ENCODE measurements around the gene TFF2.
A peak's percentile ranks its signal among the peaks of the same experiment; 100 is the strongest.

Gene TFF2

GRCh38 chr21:42387843-42388340, 37.1 kb upstream of the TFF2 start:
- DNase-seq: no peak
- Mint-ChIP-seq H3K27me3 (no peaks in the 10 kb centered on the region), H3K4me1 (peaks cover 73% of the 10 kb centered on the region), H3K4me3 (no peak overlapping the region), H3K9me3 (peaks cover 0 to under 1% of the 10 kb centered on the region in 2 donors), H3K27ac (no peak overlapping the region)
- no peak for ATAC-seq

- Mint-ChIP-seq H3K4me3 (no peak overlapping the region), H3K27me3 (no peaks in the 10 kb centered on the region), H3K27ac (peak overlapping the region; percentile 50 to 59), H3K9me3 (peaks cover 6 to 7% of the 10 kb centered on the region in 2 donors), H3K4me1 (peaks cover 66% of the 10 kb centered on the region)
- ATAC-seq (no peak), DNase-seq (no peak)
These were observed 36.4 kb upstream of the TFF2 start for GRCh38 chr21:42387164-42387563.

- Mint-ChIP-seq H3K9me3 (peaks cover 14 to 16% of the 10 kb centered on the region in 2 donors), H3K27me3 (no peaks in the 10 kb centered on the region), H3K4me1 (peaks cover 55% of the 10 kb centered on the region), H3K27ac (no peak overlapping the region), H3K4me3 (no peak overlapping the region)
- no peak for DNase-seq
- no peak for ATAC-seq
These were observed 35.3 kb upstream of the TFF2 start for GRCh38 chr21:42386034-42386591.

GRCh38 chr21:42385619-42386018, 34.8 kb upstream of the TFF2 start:
- no peak for ATAC-seq
- Mint-ChIP-seq H3K27ac (no peak overlapping the region), H3K27me3 (no peaks in the 10 kb centered on the region), H3K4me1 (peaks cover 50% of the 10 kb centered on the region), H3K9me3 (peaks cover 14 to 16% of the 10 kb centered on the region in 2 donors), H3K4me3 (no peak overlapping the region)
- DNase-seq: no peak

GRCh38 chr21:42384989-42385388, 34.2 kb upstream of the TFF2 start:
- H3K4me1 Mint-ChIP-seq: peaks cover 44% of the 10 kb centered on the region
- peaks cover 14 to 16% of the 10 kb centered on the region in 2 donors for H3K9me3 Mint-ChIP-seq
- H3K27me3 Mint-ChIP-seq: no peaks in the 10 kb centered on the region
- H3K4me3 Mint-ChIP-seq: no peak overlapping the region
- peak overlapping the region; percentile 22 to 55 for H3K27ac Mint-ChIP-seq
- DNase-seq (no peak), ATAC-seq (no peak)

GRCh38 chr21:42384156-42384945, 33.6 kb upstream of the TFF2 start:
- DNase-seq (no peak), ATAC-seq (no peak)
- Mint-ChIP-seq H3K4me1 (peaks cover 38% of the 10 kb centered on the region), H3K27me3 (no peaks in the 10 kb centered on the region), H3K27ac (peak overlapping the region in 1 of 2 donors; percentile 63), H3K9me3 (peaks cover 14 to 16% of the 10 kb centered on the region in 2 donors), H3K4me3 (no peak overlapping the region)

- Mint-ChIP-seq H3K4me1 (peaks cover 31% of the 10 kb centered on the region), H3K4me3 (no peak overlapping the region), H3K9me3 (peaks cover 14 to 16% of the 10 kb centered on the region in 2 donors), H3K27me3 (no peaks in the 10 kb centered on the region), H3K27ac (no peak overlapping the region)
- no peak for ATAC-seq
- DNase-seq: no peak
These were observed 32.5 kb upstream of the TFF2 start for GRCh38 chr21:42383331-42383730.

GRCh38 chr21:42382915-42383314, 32.1 kb upstream of the TFF2 start:
- Mint-ChIP-seq H3K4me1 (peaks cover 27% of the 10 kb centered on the region), H3K9me3 (peaks cover 14 to 16% of the 10 kb centered on the region in 2 donors), H3K27ac (no peak overlapping the region), H3K4me3 (no peak overlapping the region), H3K27me3 (no peaks in the 10 kb centered on the region)
- ATAC-seq (no peak), DNase-seq (no peak)

GRCh38 chr21:42381347-42381984, 30.7 kb upstream of the TFF2 start:
- H3K4me1 Mint-ChIP-seq: peaks cover 26% of the 10 kb centered on the region
- DNase-seq (peak in 1 of 2 donors; percentile 46), ATAC-seq (peak; percentile 85)

GRCh38 chr21:42379426-42380215, 28.8 kb upstream of the TFF2 start:
- DNase-seq (no peak), ATAC-seq (no peak)
- H3K27ac Mint-ChIP-seq: peak overlapping the region in 1 of 2 donors; percentile 36
- H3K4me1 Mint-ChIP-seq: peaks cover 31% of the 10 kb centered on the region
- H3K27me3 Mint-ChIP-seq: no peaks in the 10 kb centered on the region
- H3K9me3 Mint-ChIP-seq: peaks cover 14 to 16% of the 10 kb centered on the region in 2 donors
- H3K4me3 Mint-ChIP-seq: no peak overlapping the region

More at GRCh38 chr21:42381347-42381984, 30.7 kb upstream of the TFF2 start:
- Mint-ChIP-seq H3K4me3 (no peak overlapping the region), H3K27me3 (no peaks in the 10 kb centered on the region), H3K27ac (peak overlapping the region in 1 of 2 donors; percentile 42), H3K9me3 (peaks cover 14 to 16% of the 10 kb centered on the region in 2 donors)

- Mint-ChIP-seq H3K9me3 (peaks cover 14 to 16% of the 10 kb centered on the region in 2 donors), H3K4me3 (no peak overlapping the region), H3K27ac (no peak overlapping the region), H3K27me3 (no peaks in the 10 kb centered on the region), H3K4me1 (peaks cover 44% of the 10 kb centered on the region)
- DNase-seq (no peak), ATAC-seq (no peak)
These were observed 27.6 kb upstream of the TFF2 start for GRCh38 chr21:42378418-42378817.

- ATAC-seq (no peak), DNase-seq (no peak)
- Mint-ChIP-seq H3K4me1 (peaks cover 48% of the 10 kb centered on the region), H3K27ac (no peak overlapping the region), H3K27me3 (no peaks in the 10 kb centered on the region), H3K4me3 (no peak overlapping the region), H3K9me3 (peaks cover 14 to 16% of the 10 kb centered on the region in 2 donors)
These were observed 27.2 kb upstream of the TFF2 start for GRCh38 chr21:42377951-42378340.

- Mint-ChIP-seq H3K27ac (peak overlapping the region in 1 of 2 donors; percentile 71), H3K4me3 (no peak overlapping the region), H3K27me3 (no peaks in the 10 kb centered on the region), H3K4me1 (peaks cover 52% of the 10 kb centered on the region), H3K9me3 (peaks cover 10% of the 10 kb centered on the region in 2 donors)
- DNase-seq: no peak
- no peak for ATAC-seq
These were observed 26.6 kb upstream of the TFF2 start for GRCh38 chr21:42377211-42377950.

- peak overlapping the region in 1 of 2 donors; percentile 71 for H3K27ac Mint-ChIP-seq
- H3K4me1 Mint-ChIP-seq: peaks cover 60% of the 10 kb centered on the region
- DNase-seq (no peak), ATAC-seq (no peak)
- H3K4me3 Mint-ChIP-seq: no peak overlapping the region
- H3K27me3 Mint-ChIP-seq: no peaks in the 10 kb centered on the region
- peaks cover 1% of the 10 kb centered on the region in 2 donors for H3K9me3 Mint-ChIP-seq
These were observed 25.7 kb upstream of the TFF2 start for GRCh38 chr21:42376338-42376982.

All from stimulated activated naive CD8-positive, alpha-beta T cell treated with anti-CD3 and anti-CD28 coated beads, Interleukin-15, amount 100 ng/mL, for 72 hours (primary cell).